Activated CD8-positive, alpha-beta memory T cell treated with anti-CD3 and anti-CD28 coated beads for 4 hours (primary cell): ENCODE results near the gene ATP13A1.

Source experiments
- DNase-seq, 2 donors: peaks; one replicate each; pipeline ENCODE4 v3.0.0-alpha.2; 2020; ENCODE audit warnings: low read depth in 2 of 2

ATP13A1 gene

DNA sequence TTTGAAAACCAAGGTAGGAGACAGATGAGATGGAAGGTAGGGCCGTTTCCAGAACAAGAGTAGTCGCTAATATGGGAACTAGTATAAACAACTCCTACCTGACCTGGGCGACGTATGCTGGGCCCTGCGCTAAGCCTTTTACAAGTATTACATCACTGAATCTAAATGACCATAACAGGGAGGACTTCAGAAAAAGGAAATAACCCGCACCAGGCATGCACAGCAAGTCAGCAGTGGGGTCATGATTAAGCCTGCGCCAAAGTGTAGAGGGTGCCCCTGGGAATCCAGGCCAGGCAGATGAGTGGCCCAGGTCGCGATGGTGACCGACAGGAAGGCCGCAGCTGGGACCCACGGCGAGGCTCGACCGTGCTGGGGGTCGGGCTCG, 613 bp downstream of the ATP13A1 start:
- DNase-seq: no peak

DNA sequence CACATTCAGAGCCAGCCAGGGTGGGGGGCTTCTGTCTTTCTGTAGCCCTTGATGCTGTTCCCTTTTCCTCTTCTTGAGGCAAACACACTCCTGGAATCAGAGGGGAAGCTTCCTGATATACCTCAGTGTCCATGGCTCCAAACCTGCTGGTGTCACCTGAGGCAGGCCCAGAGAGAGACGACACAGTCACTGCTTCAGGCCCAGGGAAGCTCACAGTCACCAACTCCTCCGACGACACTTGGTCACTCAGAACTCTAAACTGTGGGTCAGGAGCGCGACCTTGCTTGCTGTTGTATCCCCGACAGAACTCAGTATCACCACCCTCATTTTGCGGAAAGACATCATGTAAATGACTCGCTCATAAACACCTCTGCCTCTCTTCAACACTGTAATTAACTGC, 1.1 kb downstream of the ATP13A1 start:
- no peak for DNase-seq

DNA sequence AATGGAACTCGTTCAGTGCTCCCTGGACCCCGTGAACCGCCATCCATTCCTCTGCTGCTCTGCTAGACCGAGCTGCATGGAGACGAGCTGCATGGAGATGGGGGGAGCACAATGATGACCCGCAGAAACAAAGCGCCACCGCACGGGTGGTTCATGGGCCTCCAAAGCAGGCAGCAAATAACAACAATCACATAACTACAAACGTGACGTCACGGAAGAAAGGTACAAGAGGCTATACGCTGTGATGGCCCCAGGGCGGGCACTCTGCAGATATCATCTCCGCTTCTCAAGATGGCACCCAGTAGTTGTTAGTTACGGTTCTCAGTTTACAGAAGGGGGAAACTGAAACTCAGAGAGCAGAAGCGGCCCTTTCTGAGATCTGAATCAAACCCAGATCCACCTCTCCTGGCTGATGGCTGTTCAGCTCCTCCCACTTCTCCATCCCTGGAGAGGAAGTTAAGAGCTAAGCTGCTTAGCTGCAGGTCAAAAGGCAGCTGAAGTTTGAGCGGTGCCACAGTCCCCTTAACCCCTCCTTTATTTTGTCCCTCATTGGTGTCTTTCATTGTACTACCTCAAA, 1.7 kb downstream of the ATP13A1 start:
- no peak for DNase-seq

- no peak for DNase-seq
Measured at GRCh38 chr19:19661141-19661674, 2.3 kb downstream of the ATP13A1 start.

- DNase-seq: no peak
Measured at GRCh38 chr19:19659646-19660245, 3.7 kb downstream of the ATP13A1 start.

- no peak for DNase-seq
Measured at GRCh38 chr19:19657397-19657783, 6.1 kb downstream of the ATP13A1 start.

DNA sequence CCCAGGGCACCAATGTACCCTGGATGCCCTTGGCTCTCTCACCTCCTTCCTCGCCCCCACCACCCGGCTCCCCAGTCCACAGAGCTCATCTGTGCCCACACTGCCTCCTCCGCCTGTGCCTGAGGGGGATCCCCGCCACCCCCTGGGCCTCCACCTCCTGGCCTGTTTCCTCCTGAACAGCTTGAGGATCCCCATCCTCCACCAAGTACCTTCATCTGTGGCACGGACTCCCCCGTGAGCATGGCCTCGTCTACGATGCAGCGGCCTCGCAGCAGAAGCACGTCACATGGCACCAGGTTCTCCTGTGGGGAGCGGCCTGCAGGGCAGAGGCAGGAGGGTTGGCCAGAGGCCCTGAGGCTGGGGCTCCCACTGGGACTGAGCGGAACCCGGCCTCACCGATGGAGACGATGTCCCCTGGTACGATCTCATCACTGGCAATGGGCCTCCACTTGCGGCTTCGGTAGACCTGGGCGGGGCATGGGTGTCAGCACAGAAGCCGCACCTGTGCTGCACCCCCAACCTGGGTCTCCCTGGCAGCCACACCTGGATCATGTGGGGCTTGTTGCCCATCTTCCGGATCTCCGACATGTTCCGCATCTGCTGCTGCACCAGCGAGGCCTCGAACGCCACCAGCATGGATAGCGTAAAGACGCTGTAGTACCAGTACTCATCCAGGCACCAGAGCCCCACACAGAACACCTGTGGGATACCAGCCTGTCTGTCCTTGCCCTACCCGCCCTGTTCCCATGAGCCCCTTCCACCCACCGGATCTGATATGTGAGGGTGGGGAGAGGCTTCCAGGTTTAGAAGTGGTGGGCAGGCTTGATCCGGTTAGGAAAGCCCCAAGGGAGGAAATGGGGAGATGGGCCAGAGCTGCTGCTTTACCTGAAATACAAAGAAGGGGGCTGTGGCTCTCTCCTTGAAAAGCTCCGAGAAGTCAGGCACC, 6.8 kb downstream of the ATP13A1 start:
- no peak for DNase-seq

GRCh38 chr19:19655641-19656343, 7.7 kb downstream of the ATP13A1 start:
- DNase-seq: no peak

GRCh38 chr19:19655051-19655594, 8.4 kb downstream of the ATP13A1 start:
- DNase-seq: no peak

DNA sequence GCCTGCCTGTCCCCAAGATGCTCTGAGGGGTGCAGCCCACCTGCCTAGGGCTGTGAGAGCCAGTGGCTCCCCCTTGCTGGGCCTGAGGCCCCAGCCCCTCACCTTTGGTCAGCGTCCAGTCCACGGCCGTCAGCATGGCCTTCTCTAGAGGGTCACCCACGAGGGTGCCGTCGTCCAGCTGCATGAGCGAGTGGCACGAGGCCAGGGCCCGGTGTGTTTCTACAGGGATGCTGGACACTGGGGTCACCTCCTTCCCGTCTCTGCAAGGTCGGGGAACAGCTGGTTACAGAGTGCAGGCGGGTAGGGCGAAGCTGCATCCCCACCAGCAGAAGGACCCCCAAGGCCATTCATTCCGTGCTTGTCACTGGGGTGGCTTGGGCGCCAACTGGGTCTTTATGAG, 9.0 kb downstream of the ATP13A1 start:
- no peak for DNase-seq

DNA sequence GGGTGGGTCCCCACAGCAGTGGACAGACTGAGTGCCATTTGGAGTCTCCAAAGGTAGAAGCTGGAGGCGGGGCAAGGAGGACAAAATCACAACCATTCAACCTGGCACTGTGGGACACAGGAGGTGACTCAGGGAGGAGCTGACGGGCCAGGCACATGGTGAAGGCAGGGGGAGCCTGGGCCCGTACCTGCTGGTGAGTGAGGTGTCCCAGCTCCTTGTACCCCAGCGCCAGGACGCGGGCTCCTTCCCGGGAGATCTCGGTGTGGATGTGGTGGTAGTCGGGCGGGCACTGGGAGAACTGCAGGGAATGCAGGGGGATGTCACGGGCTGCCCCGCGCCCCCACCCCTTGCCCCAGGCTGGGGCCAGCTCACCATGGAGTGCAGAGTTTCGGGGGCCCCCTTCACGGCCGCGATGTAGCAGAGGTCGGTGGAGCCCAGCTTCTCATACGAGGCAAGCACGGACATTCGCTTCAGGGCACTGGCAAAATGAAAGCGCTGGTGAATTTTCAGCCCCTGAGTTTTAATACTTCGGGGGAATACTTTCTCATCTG, 9.8 kb downstream of the ATP13A1 start:
- no peak for DNase-seq

DNA sequence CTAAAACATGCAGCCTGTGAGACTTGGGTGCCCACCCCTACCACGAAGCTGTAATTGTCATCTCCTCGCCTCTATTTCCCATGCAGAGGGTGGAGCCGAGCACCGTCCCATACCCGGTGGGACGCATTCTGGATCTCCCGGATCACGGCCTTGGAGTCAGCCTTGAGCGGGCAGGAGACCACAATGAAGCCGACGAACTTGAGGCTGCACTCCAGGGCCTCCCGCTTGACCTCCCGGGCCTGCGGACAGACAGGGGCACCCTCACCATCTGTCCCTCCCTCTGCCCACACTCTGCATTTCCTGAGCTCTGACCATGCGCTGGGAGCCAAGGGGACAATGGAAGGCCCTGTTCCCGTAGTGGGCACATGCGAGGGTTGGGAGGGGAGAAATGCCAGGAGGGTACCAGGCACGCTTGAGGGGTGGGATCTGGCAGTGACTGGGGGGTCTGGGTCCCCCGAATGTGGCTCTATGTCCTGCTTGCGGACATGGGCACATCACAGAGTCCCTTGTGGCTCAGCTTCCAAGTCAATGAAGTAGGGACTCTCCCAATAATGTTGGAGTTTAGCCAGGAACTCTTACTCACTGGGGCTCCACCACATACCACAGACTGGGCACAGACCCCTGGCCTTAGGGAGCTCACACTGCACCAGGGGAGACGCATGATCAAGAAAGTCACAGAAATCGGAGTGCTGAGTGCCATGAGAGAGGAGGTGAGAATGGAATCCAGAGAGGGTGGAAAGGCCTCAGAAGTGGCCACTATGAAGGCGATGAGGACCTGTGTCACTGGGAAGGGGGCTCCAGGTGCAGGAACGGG, 10.8 kb downstream of the ATP13A1 start:
- no peak for DNase-seq

DNA sequence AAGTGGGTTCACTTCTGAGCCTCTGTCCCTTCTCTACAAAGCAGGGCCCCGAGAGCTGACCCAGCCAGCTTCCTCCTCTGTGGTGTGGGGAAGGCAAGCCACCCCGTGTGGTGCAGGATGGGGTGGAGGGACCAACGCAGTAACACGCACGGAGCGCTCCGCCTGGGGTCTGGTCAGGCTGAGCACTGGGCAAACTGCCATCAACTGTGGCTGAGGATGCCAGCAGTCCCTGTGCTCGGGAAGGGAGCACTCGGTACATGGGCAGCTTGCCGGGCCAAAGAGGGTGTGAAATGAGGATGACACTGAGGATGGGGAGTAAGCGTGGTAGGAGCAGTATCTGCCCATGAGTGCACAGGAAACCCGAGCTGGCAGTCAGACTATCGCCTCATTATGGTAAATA, 12.4 kb downstream of the ATP13A1 start:
- no peak for DNase-seq

- DNase-seq: no peak
Measured at GRCh38 chr19:19650331-19650730, 13.1 kb downstream of the ATP13A1 start.

DNA sequence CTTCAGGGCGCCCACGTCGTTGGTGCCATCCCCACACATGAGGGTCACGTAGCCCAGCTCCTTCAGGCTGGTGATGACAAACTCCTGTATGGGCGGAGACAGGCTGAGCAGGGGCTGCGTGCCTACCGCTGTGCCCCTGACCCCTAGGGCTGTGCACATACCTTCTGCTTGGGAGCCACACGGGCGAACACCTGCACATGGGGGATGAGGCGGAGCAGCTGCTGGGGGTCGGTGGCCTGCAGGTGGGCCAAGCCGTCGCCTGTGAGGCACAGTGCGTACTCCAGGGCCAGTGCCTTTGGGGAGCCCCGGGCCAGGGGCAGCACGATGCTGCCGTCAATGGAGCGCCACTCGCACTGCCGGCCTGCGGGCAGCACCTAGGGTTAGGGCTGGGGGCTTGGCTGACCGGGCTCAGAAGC, 13.9 kb downstream of the ATP13A1 start:
- DNase-seq: no peak

- no peak for DNase-seq
Measured at GRCh38 chr19:19649155-19649554, 14.3 kb downstream of the ATP13A1 start.

DNA sequence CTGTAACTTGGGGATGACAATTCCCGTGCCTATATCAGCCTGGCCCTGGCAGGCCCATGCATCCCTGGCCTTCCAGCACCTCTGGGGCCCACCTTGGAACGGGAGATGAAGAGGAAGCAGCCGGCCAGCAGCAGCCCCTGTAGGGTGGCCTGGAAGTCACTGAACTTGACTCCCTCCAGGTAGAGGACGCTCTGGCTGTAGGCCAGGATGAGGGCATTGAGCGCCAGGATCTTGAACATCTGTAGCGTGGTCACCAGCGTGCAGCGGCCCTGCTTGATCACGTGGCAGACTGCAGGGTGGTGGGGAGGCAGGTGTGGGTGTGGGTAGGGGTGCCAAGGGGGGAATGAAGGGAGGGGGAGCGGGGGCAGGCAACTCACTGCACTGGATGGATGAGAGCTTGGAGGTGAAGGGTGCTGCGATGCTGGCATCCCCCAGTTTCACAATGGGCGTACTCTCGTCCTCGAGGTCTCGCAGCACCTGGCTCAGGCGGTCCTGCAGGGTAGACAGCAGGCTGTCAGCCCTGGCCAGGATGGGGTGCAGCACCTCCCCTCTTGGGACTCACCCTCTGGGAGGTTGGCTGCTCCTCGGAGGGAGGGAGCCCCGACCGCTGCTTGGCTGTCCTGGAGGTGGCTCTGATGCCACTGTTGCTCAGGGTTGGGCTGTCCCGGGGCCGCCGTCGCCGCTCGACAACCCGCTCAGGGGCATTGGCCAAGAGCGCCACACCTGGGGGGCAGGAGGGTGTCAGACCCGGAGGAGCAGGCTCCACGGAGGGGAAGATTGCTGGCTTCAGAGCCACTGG, 16.2 kb downstream of the ATP13A1 start:
- DNase-seq: no peak

DNA sequence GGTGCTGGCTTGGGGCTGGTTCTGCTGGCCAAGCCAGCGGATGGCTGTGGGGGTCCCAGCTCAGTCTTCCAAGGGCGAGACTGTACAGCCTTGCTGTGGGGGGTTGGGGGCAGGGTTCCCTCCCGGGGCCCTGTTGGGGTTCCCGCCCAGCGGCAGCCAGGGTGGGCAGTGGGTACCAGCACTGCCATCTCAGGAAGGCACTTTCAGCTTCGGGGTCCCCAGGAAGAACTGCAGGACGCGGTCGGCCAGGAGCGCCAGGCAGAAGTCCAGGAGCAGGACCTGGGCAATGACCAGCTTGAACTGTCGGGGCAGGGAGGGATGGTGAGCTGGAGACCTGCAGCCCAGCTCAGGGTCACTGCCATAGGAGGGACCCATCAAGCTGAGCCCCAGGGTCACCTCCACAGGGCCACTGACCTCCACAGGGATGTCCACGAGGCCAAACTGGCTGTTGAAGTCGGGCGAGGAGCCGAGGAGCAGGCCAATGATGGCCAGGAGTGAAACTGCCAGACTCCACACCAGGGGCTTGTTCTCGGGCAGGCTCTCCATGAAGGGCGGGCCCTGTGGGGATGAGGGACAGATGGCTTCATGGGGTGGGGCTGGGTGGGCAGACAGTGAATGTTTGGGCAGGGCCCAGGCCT, 18.1 kb downstream of the ATP13A1 start:
- DNase-seq: no peak

GRCh38 chr19:19644054-19644388, 19.5 kb downstream of the ATP13A1 start:
- DNase-seq: no peak
